ENCODE measurements around the gene TMEM74B. TPM values are rescaled to one million over a fixed set of nuclear protein-coding genes. Genes with fewer than 3 reads are reported as not detected.

Gene TMEM74B
- total and polyA plus RNA-seq, 9 of the 15 experiments (the other 6 are each of a cell fraction or from before 2014, with no cell fraction given) = 0.24 to 19.0 (median 7.5) TPM

DNA sequence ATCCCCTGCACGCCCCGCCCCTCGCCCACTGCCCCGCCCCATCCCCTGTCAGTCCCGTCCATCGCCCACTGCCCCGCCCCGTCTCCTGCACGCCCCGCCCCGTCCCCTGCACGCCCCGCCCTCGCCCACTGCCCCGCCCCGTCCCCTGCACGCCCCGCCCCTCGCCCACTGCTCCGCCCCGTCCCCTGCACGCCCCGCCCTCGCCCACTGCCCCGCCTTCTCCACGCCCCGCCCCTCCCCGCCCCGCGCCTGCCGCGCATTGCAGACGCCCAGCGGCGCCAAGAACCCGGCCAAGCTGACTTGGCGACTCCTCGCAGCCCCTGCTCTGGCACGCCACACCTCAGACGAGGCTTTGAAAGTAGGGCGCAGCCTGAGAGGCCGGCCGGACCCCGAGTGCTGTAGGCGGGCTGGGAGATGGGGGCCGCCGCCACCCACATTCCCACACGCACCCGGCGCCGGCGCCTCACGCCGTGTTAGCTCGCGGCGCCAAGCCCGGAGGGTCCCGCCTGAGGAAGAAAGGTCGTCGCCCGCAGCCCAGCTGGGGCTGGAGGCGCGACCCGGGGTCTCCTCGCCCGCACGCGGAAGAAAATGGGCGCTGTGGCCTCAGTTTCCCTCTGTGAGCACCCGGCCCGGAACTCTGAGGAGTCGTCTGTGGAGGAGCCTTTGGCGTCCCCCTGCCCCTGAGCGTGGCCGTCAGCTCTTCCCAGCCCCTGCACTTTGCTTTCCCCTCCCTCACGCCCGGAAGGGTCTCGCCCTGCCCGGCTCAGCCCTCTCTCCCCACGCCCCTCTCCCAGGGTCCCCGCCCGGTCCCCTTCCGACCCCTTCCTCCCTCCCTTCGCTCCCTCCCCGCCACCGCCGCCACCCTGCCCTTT is 41.2 kb upstream of the TMEM74B start, which contains the start of gene RAD21L1 (continued):
- TF ChIP-seq, protein P1, sequence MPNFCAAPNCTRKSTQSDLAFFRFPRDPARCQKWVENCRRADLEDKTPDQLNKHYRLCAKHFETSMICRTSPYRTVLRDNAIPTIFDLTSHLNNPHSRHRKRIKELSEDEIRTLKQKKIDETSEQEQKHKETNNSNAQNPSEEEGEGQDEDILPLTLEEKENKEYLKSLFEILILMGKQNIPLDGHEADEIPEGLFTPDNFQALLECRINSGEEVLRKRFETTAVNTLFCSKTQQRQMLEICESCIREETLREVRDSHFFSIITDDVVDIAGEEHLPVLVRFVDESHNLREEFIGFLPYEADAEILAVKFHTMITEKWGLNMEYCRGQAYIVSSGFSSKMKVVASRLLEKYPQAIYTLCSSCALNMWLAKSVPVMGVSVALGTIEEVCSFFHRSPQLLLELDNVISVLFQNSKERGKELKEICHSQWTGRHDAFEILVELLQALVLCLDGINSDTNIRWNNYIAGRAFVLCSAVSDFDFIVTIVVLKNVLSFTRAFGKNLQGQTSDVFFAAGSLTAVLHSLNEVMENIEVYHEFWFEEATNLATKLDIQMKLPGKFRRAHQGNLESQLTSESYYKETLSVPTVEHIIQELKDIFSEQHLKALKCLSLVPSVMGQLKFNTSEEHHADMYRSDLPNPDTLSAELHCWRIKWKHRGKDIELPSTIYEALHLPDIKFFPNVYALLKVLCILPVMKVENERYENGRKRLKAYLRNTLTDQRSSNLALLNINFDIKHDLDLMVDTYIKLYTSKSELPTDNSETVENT (CRISPR knock-in tag; IDR thresholded peaks at IDR 0.05) = peak; percentile 47; the same call in 1 of the 2 replicates

- Histone ChIP-seq H3K4me1 (replicated peaks in 1 of 2; ENCODE audit: control insufficient read depth in 2 of 2, insufficient read depth in 2 of 2, low read length in 2 of 2) (peaks cover 0 to 18% of the 10 kb centered on the region in 2 experiments; a peak in 4 of 5 replicates), H3K79me2 (ENCODE audit: control insufficient read depth, insufficient read depth, low read length) (peaks cover 3% of the 10 kb centered on the region; the same call in 1 of the 3 replicates), H3K9me3 (replicated peaks; ENCODE audit: control insufficient read depth, insufficient read depth, low read depth, low read length) (no peaks in the 10 kb centered on the region), H3K4me2 (ENCODE audit: insufficient read depth, low read length) (peak overlapping the region; percentile 80), H4K20me1 (replicated peaks; ENCODE audit: control insufficient read depth, insufficient read depth, low read length) (no peaks in the 10 kb centered on the region), H3K9me1 (ENCODE audit: control insufficient read depth, insufficient read depth, low read length) (no peaks in the 10 kb centered on the region), H3K27me3 (ENCODE audit: control insufficient read depth in 2 of 2, insufficient read depth in 2 of 2, low read length in 2 of 2) (no peaks in the 10 kb centered on the region), H3K36me3 (ENCODE audit: control insufficient read depth, insufficient read depth, low read length) (no peaks in the 10 kb centered on the region), H2AFZ (ENCODE audit: low read depth, low read length) (peak overlapping the region; percentile 77), H3K4me3 (peak overlapping the region; percentile 42), H3K9ac (ENCODE audit: insufficient read depth in 1 of 2, low read depth in 2 of 2, low read length in 2 of 2) (peak overlapping the region in 1 of 2 experiments; percentile 83; a peak in 2 of 4 replicates), H3K27ac (ENCODE audit: extremely low read depth, low read depth, low read length) (no peak overlapping the region; the same call in 2 of the 3 replicates)
- peak in 2 of 4 experiments; percentile 83 to 98 for DNase-seq (ENCODE audit: extremely low read depth in 1 of 4, low spot score in 3 of 4)
- ChIA-PET CTCF (ENCODE audit: low intra/inter-chr PET ratio) (no interaction called here), POLR2A (interaction anchor here (0.6 kb wide), 1 partner anchor 102 kb away, joined by 3 read pairs; no protein-coding TSS in a partner anchor)
- 14% methylated on average over 2 of the region's 30 CpGs for WGBS (ENCODE audit: insufficient coverage, low coverage, missing lambda C conversion rate)
- FAIRE-seq = no peak
- BruUV-seq (replicated peaks) = no TSS peak
- intact Hi-C loops (cut with micrococcal nuclease) = no loop called here
- in situ Hi-C loops (cut with MboI) = no loop called here
- TF ChIP-seq HDAC1 (IDR thresholded peaks at IDR 0.05) (0 out of 4 replicates have a peak, but pooled peaks of 1 of the 2 experiments have one; percentile 30), ZNF263 (CRISPR knock-in tag; IDR thresholded peaks at IDR 0.05; ENCODE audit: borderline replicate concordance) (peak; percentile 32; the same call in 1 of the 2 replicates), POLR2B (IDR thresholded peaks at IDR 0.05; ENCODE audit: low read depth, partially characterized antibody) (no peak), NRF1 (conservative IDR thresholded peaks at IDR 0.05 in 1 of 2, IDR thresholded peaks at IDR 0.05 in 1 of 2) (peak; percentile 82 to 86)
- ATAC-seq = peak; percentile 82
Measured at GRCh38 chr20:1225263-1225782, 40.5 kb upstream of the TMEM74B start.

All from K562 (cell line).